ENCODE data around the gene PSMC3. TPM values are rescaled to one million over a fixed set of nuclear protein-coding genes. Genes with fewer than 3 reads are reported as not detected.

PSMC3 gene
- total and polyA plus RNA-seq, 2 of the 13 experiments (the other 11 are each of a cell fraction or from before 2014, with no cell fraction given) = 75.8 to 214 TPM

DNA sequence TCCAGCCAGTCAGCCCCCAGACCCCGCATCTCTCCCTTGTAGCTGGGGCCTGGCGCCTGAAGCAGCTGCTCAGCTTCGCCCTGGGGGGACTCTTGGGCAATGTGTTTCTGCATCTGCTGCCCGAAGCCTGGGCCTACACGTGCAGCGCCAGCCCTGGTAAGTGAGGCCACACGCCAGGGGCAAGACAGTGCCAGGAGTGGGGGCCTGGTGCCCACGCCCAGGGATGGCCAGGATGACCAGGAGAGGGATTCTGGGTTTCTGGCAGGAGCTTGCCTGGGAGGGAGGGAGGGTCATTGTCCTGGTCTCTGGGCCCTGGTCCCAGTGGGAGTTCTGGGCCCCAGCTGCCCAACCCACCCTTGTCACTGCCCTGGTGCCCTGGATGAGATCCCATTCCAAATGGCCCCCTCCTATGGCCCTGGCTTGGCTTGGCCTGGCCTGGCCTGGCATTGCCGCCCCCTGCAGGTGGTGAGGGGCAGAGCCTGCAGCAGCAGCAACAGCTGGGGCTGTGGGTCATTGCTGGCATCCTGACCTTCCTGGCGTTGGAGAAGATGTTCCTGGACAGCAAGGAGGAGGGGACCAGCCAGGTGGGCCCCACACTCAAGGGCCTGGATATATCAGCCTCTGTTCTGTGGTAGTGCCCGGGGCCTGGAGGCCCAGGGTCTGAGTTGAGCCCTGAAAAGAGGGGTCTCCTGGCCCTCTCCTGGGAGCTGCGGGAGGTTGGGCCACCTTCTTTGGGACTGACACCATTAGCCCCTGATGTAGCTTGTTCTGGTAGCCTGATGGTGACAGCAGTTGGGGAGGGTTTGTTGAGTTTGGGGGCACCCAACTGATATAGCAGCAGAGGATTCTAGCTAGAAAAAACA is 14.1 kb downstream of the PSMC3 start (continued):
- no peak for TF ChIP-seq ZNF496 (CRISPR knock-in tag; IDR thresholded peaks at IDR 0.05; ENCODE audit: insufficient replicate concordance)
- TF ChIP-seq RFX3 (CRISPR knock-in tag; IDR thresholded peaks at IDR 0.05) = no peak
- no peak for TF ChIP-seq ZNF18 (CRISPR knock-in tag; IDR thresholded peaks at IDR 0.05; ENCODE audit: insufficient replicate concordance)
- TF ChIP-seq ZMYM4 (CRISPR knock-in tag; IDR thresholded peaks at IDR 0.05) = no peak
- no peak for TF ChIP-seq HOXA9 (CRISPR knock-in tag; IDR thresholded peaks at IDR 0.05; ENCODE audit: borderline replicate concordance)
- TF ChIP-seq, protein P1, sequence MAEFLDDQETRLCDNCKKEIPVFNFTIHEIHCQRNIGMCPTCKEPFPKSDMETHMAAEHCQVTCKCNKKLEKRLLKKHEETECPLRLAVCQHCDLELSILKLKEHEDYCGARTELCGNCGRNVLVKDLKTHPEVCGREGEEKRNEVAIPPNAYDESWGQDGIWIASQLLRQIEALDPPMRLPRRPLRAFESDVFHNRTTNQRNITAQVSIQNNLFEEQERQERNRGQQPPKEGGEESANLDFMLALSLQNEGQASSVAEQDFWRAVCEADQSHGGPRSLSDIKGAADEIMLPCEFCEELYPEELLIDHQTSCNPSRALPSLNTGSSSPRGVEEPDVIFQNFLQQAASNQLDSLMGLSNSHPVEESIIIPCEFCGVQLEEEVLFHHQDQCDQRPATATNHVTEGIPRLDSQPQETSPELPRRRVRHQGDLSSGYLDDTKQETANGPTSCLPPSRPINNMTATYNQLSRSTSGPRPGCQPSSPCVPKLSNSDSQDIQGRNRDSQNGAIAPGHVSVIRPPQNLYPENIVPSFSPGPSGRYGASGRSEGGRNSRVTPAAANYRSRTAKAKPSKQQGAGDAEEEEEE (CRISPR knock-in tag; IDR thresholded peaks at IDR 0.05; ENCODE audit: borderline replicate concordance) = no peak
- TF ChIP-seq TAF15 (IDR thresholded peaks at IDR 0.05; ENCODE audit: low read depth, low read length, poor library complexity, severe bottlenecking) = no peak
- TF ChIP-seq HMG20B (CRISPR knock-in tag; conservative IDR thresholded peaks at IDR 0.05) = no peak
- TF ChIP-seq CERS6 (CRISPR knock-in tag; IDR thresholded peaks at IDR 0.05) = no peak
- TF ChIP-seq SCMH1 (CRISPR knock-in tag; IDR thresholded peaks at IDR 0.05; ENCODE audit: borderline replicate concordance) = no peak
- no peak for TF ChIP-seq ZC3H4 (CRISPR knock-in tag; IDR thresholded peaks at IDR 0.05; ENCODE audit: borderline replicate concordance)
- TF ChIP-seq ZFX (CRISPR knock-in tag; IDR thresholded peaks at IDR 0.05; ENCODE audit: low read depth) = peak; percentile 53; the same call in 1 of the 2 replicates
- TF ChIP-seq ZNF138 (CRISPR knock-in tag; IDR thresholded peaks at IDR 0.05; ENCODE audit: low read depth) = no peak
- peak; percentile 42; the same call in 1 of the 2 replicates for TF ChIP-seq SMC3 (IDR thresholded peaks at IDR 0.05; ENCODE audit: low read length)
- TF ChIP-seq KLF11 (CRISPR knock-in tag; IDR thresholded peaks at IDR 0.05) = no peak
- no peak for TF ChIP-seq CSRNP2 (CRISPR knock-in tag; conservative IDR thresholded peaks at IDR 0.05; ENCODE audit: low read depth)
- TF ChIP-seq, protein P2, sequence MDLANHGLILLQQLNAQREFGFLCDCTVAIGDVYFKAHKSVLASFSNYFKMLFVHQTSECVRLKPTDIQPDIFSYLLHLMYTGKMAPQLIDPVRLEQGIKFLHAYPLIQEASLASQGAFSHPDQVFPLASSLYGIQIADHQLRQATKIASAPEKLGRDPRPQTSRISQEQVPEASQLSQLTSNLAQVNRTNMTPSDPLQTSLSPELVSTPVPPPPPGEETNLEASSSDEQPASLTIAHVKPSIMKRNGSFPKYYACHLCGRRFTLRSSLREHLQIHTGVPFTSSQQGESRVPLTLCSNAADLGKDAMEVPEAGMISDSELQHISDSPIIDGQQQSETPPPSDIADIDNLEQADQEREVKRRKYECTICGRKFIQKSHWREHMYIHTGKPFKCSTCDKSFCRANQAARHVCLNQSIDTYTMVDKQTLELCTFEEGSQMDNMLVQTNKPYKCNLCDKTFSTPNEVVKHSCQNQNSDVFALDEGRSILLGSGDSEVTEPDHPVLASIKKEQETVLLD (CRISPR knock-in tag; IDR thresholded peaks at IDR 0.05; ENCODE audit: low read depth) = no peak
- no peak for TF ChIP-seq NFIC (IDR thresholded peaks at IDR 0.05; ENCODE audit: low read length)
- TF ChIP-seq ZNF562 (CRISPR knock-in tag; IDR thresholded peaks at IDR 0.05; ENCODE audit: borderline replicate concordance) = no peak
